Tibial artery (tissue), 4 donors: ENCODE data around the gene CACNG4.

Source experiments
- DNase-seq, 2 donors: peaks; one replicate each; pipeline ENCODE4 v3.0.0-alpha.2; 2019
- H3K27ac ChIP-seq, 2 donors: fragments of 200-600 bp; sonication (generic) in 1 of 2; 1 replicate in 1 of 2; 2 replicates in 1 of 2; pipeline ENCODE4 v1.5.1; 2018 to 2019; ENCODE audit warnings: mild to moderate bottlenecking in 1 of 2
- H3K27me3 ChIP-seq, 2 donors: fragments of 200-600 bp; sonication (generic) in 1 of 2; one replicate each; pipeline versions ENCODE4 v1.5.1 to v1.6.0; 2016 to 2019
- H3K36me3 ChIP-seq, 3 donors: fragments of 200-600 bp; sonication (generic) in 2 of 3; one replicate each; pipeline ENCODE4 v1.5.1; 2016 to 2019; ENCODE audit warnings: mild to moderate bottlenecking in 2 of 3
- H3K4me1 ChIP-seq, 4 donors: fragments of 200-600 bp; sonication (generic) in 2 of 4; 1 replicate in 3 of 4; 2 replicates in 1 of 4; pipeline ENCODE4 v1.5.1; 2016 to 2019
- H3K4me3 ChIP-seq, 2 donors: fragments of 200-600 bp; sonication (generic) in 1 of 2; 1 replicate in 1 of 2; 2 replicates in 1 of 2; pipeline ENCODE4 v1.5.1; 2018 to 2019; ENCODE audit warnings: mild to moderate bottlenecking in 2 of 2
- H3K9me3 ChIP-seq, 3 donors: fragments of 200-600 bp; sonication (generic) in 1 of 3; one replicate each; pipeline ENCODE4 v1.5.1; 2016 to 2019
- CTCF ChIP-seq, 2 experiments: fragments of 200-600 bp in 1 of 2; fragments of 450-650 bp in 1 of 2; IDR thresholded peaks; one replicate each; pipeline ENCODE4 v1.5.1; 2017 to 2019; ENCODE audit warnings: antibody characterized with exemption in 2 of 2, mild to moderate bottlenecking in 1 of 2, moderate library complexity in 1 of 2
- intact Hi-C: fragments of 100-400 bp; cut with DNase I; formaldehyde crosslinking; loops from one replicate; pipeline ENCODE4 v1.15.0; 2023; ENCODE audit warnings: low total_unique reads

Gene CACNG4

DNA sequence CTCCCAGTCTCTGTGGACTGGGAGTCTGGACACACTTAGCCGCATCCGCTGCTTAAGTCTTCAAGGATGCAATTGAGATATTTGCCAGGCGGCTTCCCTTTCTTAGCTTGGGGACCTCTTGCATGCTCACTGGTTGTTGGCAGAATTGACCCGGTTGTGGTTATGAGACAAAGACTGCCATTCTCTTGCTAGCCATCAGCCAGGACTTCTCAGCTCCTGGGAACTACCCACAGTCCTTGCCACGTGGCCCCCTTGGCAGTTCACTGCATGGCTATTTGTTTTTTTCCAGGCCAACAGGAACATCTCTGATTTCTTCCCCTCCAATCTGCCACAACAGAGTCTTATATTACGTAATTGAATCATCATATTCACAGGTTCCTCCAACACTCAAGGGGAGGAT lies 25.5 kb downstream of the CACNG4 start:
- no peaks in the 10 kb centered on the region for H3K36me3 ChIP-seq
- intact Hi-C loops, result loop anchor here (10.0 kb wide), 1 partner anchor 65 kb away; no protein-coding TSS in a partner anchor
- H3K4me3 ChIP-seq, result no peak overlapping the region
- H3K9me3 ChIP-seq, result no peaks in the 10 kb centered on the region
- H3K4me1 ChIP-seq, result no peaks in the 10 kb centered on the region
- TF ChIP-seq CTCF (IDR thresholded peaks at IDR 0.05), result no peak
- no peak for DNase-seq
- peaks cover 0 to 17% of the 10 kb centered on the region in 2 donors for H3K27me3 ChIP-seq
- H3K27ac ChIP-seq, result no peak overlapping the region

- DNase-seq, result no peak
- Histone ChIP-seq H3K4me1 (no peaks in the 10 kb centered on the region), H3K27ac (no peak overlapping the region), H3K36me3 (no peaks in the 10 kb centered on the region), H3K27me3 (peaks cover 0 to 5% of the 10 kb centered on the region in 2 donors), H3K9me3 (no peaks in the 10 kb centered on the region), H3K4me3 (no peak overlapping the region)
- no peak for TF ChIP-seq CTCF (IDR thresholded peaks at IDR 0.05)
- intact Hi-C loops, result loop anchor here (10.0 kb wide), 1 partner anchor 62 kb away; no protein-coding TSS in a partner anchor
These were observed 28.5 kb downstream of the CACNG4 start for GRCh38 chr17:66992911-66993442.

- no peak for DNase-seq
These were observed 29.9 kb downstream of the CACNG4 start for GRCh38 chr17:66994361-66994760.

DNA sequence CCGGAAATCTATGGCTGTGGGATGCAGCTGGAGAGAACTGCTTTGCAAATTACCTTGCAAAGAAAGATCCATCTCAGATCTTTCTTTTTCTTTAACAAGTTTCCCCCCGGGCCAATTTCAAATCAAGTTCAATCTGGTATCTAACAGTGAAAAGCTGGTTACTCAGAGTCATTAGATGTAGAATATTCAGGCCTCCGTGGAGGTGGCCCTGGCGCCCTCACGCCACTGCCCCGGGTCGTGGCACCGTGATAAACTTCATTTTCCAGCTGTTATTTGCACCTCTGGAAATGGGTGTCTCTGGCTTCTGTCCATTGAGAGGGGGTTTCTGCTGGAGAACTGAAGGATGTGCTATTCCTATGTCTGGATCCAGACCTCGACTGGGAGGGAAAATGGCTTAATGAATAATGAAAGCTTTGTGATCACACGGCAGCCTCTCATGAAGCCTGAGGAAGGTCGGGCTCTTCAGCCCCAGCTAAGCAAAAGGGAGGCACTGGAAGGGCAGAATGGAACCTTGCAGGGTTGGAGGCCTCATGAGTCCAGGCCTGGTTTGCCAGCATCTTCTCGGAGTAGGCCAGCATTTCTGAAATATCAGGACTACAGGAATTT lies 30.5 kb downstream of the CACNG4 start:
- intact Hi-C loops, result loop anchor here (10.0 kb wide), 1 partner anchor 60 kb away; no protein-coding TSS in a partner anchor
- H3K4me3 ChIP-seq, result no peak overlapping the region
- no peaks in the 10 kb centered on the region for H3K4me1 ChIP-seq
- TF ChIP-seq CTCF (IDR thresholded peaks at IDR 0.05), result no peak
- no peak for DNase-seq
- no peaks in the 10 kb centered on the region for H3K9me3 ChIP-seq
- no peak overlapping the region for H3K27ac ChIP-seq
- peaks cover 0 to 5% of the 10 kb centered on the region in 2 donors for H3K27me3 ChIP-seq
- H3K36me3 ChIP-seq, result no peaks in the 10 kb centered on the region

More at GRCh38 chr17:66994361-66994760, 29.9 kb downstream of the CACNG4 start:
- no peaks in the 10 kb centered on the region for H3K36me3 ChIP-seq
- H3K27me3 ChIP-seq, result peaks cover 0 to 5% of the 10 kb centered on the region in 2 donors
- intact Hi-C loops, result loop anchor here (10.0 kb wide), 1 partner anchor 60 kb away; no protein-coding TSS in a partner anchor
- H3K9me3 ChIP-seq, result no peaks in the 10 kb centered on the region
- TF ChIP-seq CTCF (IDR thresholded peaks at IDR 0.05), result no peak
- H3K4me1 ChIP-seq, result no peaks in the 10 kb centered on the region
- no peak overlapping the region for H3K4me3 ChIP-seq
- no peak overlapping the region for H3K27ac ChIP-seq

DNA sequence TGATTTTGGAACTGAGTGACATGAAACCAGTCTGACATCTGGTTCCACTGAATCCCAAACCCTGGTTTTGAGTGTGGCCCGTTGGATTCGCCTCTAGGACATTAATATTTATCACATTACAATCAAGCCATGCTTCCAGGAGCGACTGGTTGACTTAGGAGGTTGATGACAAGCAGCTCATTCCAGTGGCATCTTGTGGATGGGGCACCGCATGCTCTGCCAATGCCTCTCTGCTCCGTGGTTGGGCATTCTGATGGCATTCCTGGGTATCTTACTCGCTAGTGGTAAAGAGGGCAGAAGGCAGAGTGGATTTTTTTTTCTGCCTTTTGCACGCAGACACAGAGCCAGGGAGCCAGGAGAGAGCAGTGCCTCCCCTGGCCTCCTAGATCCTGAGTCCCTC lies 31.4 kb downstream of the CACNG4 start:
- intact Hi-C loops, result loop anchor here (10.0 kb wide), 1 partner anchor 59 kb away; no protein-coding TSS in a partner anchor
- DNase-seq, result no peak
- no peak overlapping the region for H3K27ac ChIP-seq
- H3K27me3 ChIP-seq, result peaks cover 0 to 8% of the 10 kb centered on the region in 2 donors
- no peaks in the 10 kb centered on the region for H3K36me3 ChIP-seq
- H3K9me3 ChIP-seq, result no peaks in the 10 kb centered on the region
- no peaks in the 10 kb centered on the region for H3K4me1 ChIP-seq
- no peak for TF ChIP-seq CTCF (IDR thresholded peaks at IDR 0.05)
- H3K4me3 ChIP-seq, result no peak overlapping the region
